GM18505 (cell line): ENCODE data around the gene BCAR3.

Source experiments
- ATAC-seq: cut with Tn5 transposase; IDR thresholded peaks from one replicate; pipeline ENCODE4 v1.9.1; 2021; ENCODE audit not compliant: unreplicated experiment
- POLR2A ChIP-seq: IDR thresholded peaks from 4 replicates; pipeline ENCODE4 v1.6.1; 2011; ENCODE audit warnings: borderline replicate concordance; ENCODE audit not compliant: insufficient read depth, insufficient read length; ENCODE audit errors: extremely low read depth

The BCAR3 gene

DNA sequence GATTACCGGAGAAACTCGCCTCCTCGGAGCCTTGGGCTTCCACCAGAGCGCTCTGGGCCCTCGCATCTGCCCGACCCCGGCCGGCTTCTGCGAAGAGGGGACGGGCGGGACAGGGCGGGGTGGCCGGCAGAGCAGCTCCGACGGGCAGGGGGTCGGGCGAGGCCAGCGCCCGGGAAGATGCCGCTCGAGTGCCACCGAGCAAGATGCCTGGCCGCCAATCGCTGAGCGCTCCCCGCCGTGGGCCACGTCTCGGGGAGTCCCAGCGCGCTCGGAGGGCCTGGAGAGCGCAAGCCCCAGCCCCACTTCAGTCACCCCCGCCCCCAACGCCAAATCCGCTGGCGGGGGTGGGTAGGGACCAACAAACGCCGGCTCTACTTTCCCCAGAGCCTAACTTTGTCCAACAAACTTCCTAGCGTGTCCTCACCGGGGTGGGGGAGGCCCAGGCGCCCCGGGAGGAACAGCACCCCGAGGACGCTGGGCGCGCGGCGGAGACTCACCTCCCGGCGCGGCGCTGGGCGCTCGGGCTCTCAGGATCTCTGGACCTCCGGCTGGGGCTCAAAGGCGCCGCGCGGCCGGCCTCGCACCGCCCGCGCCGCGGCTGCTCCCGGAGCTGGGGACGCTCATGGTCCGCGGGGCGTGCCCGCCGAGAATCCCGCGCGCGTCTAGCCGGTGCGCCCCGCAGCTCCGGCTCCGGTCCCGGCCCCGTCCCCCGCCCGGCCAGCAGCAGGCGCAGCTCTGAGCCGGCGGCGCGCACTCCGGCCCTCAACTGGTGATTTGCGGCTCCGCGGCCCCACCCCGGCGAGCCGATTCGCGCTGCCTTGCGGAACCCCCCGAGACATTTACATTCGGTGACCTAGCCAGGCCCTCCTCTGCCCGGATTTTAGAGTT is at the start of gene BCAR3:
BCAR3 (minus strand) TSS at position 737 of the 888 bp plus-strand sequence. CDS start 6,907 bp downstream, outside the sequence.
- TF ChIP-seq POLR2A: peak; percentile 88
- peak; percentile 74 for ATAC-seq

DNA sequence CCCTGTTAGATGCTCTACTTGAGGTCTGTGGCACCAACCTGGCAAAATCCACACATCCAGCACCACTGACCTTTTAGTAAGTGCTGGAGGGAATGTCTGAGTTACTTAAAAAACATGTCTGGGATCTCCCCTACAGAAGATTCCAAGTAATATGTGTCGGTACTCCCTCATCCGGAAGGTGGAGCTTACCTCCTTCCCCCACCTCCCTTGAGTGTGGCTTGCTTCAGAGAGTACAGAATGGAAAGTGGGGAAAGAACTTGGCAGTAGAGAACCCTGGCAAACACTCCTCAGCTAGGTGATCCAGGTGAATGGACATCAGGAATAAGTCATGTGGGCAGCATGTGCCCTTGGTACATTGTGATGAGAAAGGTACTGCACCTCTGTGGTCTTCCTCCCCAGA is 49.0 kb upstream of the BCAR3 start:
- TF ChIP-seq POLR2A: no peak
- no peak for ATAC-seq

DNA sequence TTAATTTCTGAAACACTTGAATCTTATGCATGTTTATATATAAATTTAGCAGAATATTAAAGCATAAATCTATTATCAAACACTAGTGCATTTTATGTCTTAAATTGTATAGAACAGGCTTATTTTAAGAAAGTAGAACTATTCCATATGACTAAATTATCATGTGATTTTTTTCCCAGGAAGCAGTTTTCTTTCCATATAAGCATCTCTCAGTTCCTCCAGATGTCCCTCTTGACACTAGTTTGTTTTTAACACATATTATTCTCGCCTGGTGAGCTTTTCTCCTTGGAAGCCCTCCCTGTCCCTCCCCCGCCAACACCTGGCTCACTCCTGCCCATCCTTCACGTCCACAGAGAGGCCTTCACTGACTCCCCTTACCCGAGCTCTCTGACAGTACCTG is 48.3 kb upstream of the BCAR3 start:
- no peak for ATAC-seq
- TF ChIP-seq POLR2A: no peak

DNA sequence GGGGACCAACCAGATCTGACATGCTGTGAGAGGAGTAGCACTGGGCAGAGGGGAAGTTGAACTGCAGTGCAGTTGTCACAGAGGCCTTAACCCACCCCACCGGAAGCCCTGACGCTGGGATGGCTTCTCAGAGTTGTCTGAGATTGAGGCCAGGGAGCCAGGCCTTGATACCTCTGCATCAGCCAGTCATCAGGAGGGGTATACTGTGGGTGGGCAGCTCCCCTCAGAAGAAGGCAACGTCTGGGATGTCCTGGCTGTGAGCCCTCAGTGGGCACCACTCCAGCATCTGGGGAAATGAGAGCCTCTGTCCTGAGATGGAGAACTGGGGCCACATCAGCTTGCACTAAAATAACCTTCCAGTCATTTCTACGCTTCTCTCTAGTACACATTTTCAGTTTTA is 47.9 kb upstream of the BCAR3 start:
- ATAC-seq: no peak
- peak; percentile 51 for TF ChIP-seq POLR2A

DNA sequence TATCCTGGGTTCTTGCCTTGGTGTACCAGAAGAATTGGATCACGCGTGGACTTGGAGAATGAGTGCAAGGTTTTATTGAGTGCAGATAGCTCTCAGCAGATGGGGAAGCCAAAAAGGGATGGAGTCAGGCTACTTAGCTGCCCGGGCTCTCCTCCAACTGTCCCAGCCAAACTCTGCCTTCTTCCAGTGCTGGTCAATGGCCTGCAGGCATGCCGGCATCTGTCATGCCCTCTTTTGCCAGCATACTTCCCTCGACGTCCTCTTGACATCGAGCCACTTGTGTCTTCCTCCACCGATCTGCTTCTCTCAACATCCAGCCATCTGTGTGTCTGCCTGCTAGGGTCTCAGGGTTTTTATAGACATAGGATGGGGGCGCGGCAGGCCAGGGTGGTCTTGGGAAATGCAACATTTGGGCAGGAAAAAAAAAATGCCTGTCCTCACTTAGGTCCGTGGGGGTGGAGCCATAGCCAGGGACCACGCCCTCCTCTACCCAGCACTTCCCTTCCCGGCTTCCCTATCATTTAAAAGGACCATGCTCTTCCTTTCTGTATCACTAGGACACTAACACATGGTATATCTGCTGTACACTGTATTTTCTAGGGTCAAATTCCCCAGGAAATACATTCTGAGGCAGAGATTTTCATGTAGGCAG is 47.0 kb upstream of the BCAR3 start:
- no peak for TF ChIP-seq POLR2A
- ATAC-seq: no peak

DNA sequence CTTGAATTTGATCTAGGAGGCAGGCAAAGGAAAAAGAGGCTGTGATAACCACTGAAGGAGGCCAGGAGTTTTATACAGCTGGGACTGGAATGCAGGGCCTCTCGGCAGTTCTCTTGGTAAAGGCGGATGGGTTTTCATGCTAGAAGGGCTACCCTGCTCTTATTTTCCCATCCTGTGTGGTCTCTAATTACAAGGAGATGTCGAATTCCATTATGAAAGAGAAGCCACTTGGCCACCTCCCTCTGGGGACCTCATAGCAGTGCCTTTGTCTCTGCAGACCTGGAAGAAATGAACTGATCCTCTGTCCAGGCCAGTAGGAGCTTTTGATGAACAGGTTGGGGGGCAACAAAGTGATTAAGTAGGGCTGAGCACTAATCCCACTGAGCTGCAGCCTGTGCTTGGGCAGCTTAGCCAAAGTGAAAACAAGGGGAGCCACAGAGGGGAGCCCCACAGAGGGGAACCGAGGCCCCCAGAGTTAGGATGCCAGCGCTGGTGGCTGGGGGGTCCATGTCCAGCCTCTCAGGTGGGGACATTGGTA is 42.2 kb upstream of the BCAR3 start:
- no peak for TF ChIP-seq POLR2A
- no peak for ATAC-seq

DNA sequence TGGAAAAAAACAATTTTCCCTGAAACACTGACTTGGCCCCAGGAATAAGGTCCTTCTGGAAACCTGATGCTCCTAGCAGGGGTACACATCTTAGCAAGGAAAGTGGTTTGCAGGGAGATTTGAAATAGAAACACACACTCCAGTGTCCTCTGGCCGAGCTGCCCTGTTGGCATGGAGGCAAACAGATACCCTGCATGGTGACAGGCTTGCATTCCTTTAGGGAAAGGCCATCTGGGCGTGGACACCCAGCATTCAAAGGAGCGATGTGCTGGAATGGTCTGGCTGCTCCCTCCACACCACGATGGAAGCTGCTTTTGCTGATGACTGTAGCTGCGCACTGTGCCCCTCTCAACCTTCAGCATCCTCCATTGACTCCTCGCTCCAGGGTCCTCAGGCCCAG is 41.5 kb upstream of the BCAR3 start:
- no peak for ATAC-seq
- TF ChIP-seq POLR2A: no peak

DNA sequence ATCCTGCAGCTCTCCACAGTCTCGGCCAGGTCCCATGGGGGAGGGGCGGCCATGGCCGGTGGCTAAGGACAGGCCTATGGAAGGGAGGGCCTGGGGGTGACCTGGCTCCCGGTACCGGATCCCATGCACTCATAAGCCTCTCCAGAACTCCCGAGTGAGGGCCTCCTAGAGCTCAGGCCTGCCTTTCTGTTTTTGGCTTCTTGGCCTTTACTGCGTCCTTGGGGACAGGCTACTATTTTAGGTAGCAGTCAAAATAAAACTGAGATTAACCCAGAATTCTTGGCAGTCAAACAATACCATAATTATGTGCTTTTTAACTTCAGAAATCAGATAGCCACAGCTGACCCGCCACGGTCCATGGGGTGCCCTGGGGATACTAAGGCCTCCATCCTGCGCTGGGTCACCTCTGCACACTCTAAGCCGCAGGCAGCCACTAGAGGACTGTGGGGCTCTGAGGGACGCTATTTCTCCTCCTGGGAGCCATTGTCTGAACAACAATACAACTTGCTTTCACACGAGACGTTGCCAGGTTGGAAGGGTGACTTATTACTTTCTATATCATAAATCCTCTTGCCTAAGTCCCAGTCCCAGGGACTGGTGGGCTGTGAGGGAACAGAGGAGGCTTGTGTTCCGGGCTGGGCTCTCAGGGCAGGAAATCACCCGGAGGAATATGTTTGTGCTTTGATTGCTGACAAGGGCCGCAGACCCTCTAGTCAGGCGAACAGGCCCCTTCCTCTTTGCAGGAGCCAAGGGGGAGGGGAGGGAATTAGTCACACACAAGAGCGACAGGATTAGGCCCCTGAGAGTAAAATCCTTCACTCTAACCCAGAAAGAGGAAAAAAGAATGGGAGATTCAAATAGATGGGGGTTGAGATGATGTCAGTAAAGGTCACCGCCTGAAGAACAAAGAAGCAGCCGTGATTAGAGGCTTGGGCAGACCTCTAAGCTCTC is 40.7 kb upstream of the BCAR3 start:
- no peak for TF ChIP-seq POLR2A
- ATAC-seq: no peak

DNA sequence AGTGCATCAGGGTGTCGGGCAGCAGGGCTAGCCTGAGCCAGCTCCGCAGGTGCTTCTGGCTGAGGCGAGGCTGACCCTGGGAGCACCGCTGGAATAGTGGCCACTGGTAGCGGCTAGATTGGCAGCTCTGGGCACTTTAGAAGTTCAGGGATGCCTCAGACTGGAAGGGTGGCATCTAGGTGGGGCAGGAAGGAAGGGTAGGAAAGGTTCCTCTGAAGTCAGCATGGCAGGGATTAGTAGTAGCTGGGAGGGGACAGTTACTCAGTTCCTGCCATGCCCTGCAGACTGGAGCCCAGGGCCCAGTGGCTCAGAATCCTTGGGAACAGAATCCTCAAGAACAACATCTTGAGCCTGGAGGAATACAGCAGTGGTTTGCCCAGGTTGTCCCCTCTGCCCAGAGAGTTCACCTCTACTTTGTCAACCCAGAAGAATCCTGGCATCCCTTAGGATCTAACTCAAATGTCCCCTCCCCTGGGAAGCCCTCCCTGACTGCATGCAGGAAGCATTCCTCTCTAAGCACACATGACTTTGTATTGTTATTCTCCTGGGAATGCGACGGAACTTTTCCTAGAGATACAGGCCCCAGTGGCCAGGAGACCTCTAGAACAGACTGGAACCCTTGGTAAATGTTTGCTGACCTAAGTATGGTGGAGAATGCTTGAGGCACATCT is 39.5 kb upstream of the BCAR3 start:
- ATAC-seq: no peak
- TF ChIP-seq POLR2A: no peak

DNA sequence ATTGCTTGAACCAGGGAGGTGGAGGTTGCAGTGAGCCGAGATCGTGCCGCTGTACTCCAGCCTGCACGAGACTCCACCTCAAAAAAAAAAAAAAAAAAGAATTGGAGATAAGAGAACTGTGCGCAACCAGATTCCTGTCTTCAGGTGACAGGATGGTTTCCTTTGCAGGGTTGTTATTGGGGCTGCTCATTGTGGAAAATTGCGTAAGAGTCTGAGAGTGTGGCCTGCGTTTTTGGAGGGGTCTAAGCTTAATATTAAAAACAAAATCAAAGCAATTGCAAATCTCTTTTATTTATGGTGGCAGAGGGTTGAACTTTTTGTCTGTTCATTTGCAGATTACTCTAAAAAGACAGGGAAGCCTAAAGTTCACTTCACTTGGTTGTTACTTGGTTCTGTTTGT is 36.0 kb upstream of the BCAR3 start:
- TF ChIP-seq POLR2A: no peak
- no peak for ATAC-seq

DNA sequence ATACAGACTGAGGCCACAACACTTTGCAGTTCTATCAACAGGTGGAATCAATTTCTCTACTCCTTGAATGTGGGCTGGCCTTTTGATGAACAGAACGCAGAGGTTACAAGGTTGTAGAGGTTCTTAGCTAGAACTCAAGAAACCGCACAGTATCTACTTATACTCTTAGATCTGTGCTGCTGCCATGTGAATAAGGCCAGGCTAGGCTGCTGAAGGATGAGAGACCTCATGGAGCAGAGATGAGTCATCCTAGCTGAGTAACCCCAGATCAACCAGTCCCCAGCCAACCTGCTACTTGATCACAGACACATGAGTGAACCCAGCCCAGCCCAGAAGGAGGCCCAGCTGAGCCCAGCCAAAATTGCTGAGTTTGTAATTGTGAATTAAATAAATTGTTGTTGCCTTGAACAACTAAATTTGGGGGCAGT is 35.3 kb upstream of the BCAR3 start:
- no peak for ATAC-seq
- no peak for TF ChIP-seq POLR2A

DNA sequence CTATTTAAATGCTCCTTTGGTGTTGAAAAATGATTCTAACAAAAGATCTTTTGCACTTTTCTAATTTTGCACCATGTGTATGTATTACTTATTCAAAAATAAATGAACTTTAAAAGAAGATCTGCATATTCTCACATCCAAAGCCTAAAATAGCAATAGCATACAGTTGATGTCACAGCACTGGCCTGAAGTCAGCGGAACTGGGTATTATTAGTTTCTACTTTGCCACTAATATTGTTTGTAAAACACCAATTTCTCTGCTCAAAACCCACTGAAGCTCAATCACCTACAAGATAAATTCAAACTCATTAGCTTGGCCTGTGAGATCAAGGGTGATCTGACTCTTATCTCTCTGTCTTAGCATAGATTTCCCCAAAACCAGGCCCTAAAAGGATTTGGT is 34.5 kb upstream of the BCAR3 start:
- no peak for ATAC-seq
- no peak for TF ChIP-seq POLR2A
